Fibroblast of the aortic adventitia (primary cell): Measurements from ENCODE around the gene IQCK. TPM values are rescaled to one million over a fixed set of nuclear protein-coding genes. Genes with fewer than 3 reads are reported as not detected.
A peak's percentile ranks its signal among the peaks of the same experiment; 100 is the strongest.

Experiments
- DNase-seq: peaks from one replicate; pipeline ENCODE4 v3.0.0-alpha.2; 2010; ENCODE audit warnings: low read depth
- H3K4me3 ChIP-seq: 2 replicates; pipeline ENCODE4 v1.5.1; 2011; ENCODE audit warnings: low read depth, mild to moderate bottlenecking, control low read depth, low read length, moderate library complexity
- CTCF ChIP-seq: IDR thresholded peaks from 2 replicates; pipeline ENCODE4 v1.5.1; 2011; ENCODE audit warnings: mild to moderate bottlenecking, low read length, control low read depth, inconsistent platforms; ENCODE audit not compliant: insufficient read depth
- total RNA-seq: library from RNA; depleted of rRNA; stranded (reverse); fragments of >200 nt; gene quantifications from 2 replicates; pipeline ENCODE4 v1.2.3, GENCODE V29; 2012; ENCODE audit warnings: low replicate concordance

IQCK gene
- total RNA-seq, 1 donor: 22.3 TPM

- H3K4me3 ChIP-seq: no peak overlapping the region
- TF ChIP-seq CTCF: no peak
- no peak for DNase-seq
Measured at GRCh38 chr16:19690196-19690595, 27.9 kb upstream of the IQCK start.

- no peak for TF ChIP-seq CTCF
- no peak overlapping the region for H3K4me3 ChIP-seq
- no peak for DNase-seq
Measured at GRCh38 chr16:19691161-19691711, 26.8 kb upstream of the IQCK start.

- no peak for TF ChIP-seq CTCF
- no peak overlapping the region for H3K4me3 ChIP-seq
- DNase-seq: no peak
Measured at GRCh38 chr16:19694989-19695388, 23.1 kb upstream of the IQCK start.

GRCh38 chr16:19696328-19696727 lies 21.7 kb upstream of the IQCK start:
- DNase-seq: peak; percentile 94
- no peak for TF ChIP-seq CTCF
- H3K4me3 ChIP-seq: no peak overlapping the region

- no peak for TF ChIP-seq CTCF
- DNase-seq: no peak
- H3K4me3 ChIP-seq: no peak overlapping the region
Measured at GRCh38 chr16:19696961-19697360, 21.1 kb upstream of the IQCK start.

- DNase-seq: no peak
- H3K4me3 ChIP-seq: no peak overlapping the region
- TF ChIP-seq CTCF: no peak
Measured at GRCh38 chr16:19697756-19698318, 20.2 kb upstream of the IQCK start.
